Smooth muscle cell (in vitro differentiated cells): Measurements from ENCODE around the gene VSNL1. TPM values are rescaled to one million over a fixed set of nuclear protein-coding genes. Genes with fewer than 3 reads are reported as not detected.

Experiments
- DNase-seq: peaks from one replicate; lab custom pipeline; 2025; ENCODE audit not compliant: unreplicated experiment; lab: John Stamatoyannopoulos, UW
- H2AFZ ChIP-seq: fragments of 200-600 bp; sonication (generic); 2 replicates; pipeline ENCODE4 v1.6.0; 2016; ENCODE audit warnings: antibody characterized with exemption, low read depth, mild to moderate bottlenecking
- H3F3A ChIP-seq: fragments of 200-600 bp; sonication (generic); 2 replicates; pipeline ENCODE4 v1.6.0; 2017; ENCODE audit warnings: antibody characterized with exemption, low read depth
- H3K27ac ChIP-seq: fragments of 200-600 bp; sonication (generic); 2 replicates; pipeline ENCODE4 v1.5.1; 2016; ENCODE audit warnings: low read depth, mild to moderate bottlenecking
- H3K27me3 ChIP-seq: fragments of 200-600 bp; sonication (generic); 2 replicates; pipeline ENCODE4 v1.6.1; 2016; ENCODE audit warnings: low read depth, mild to moderate bottlenecking
- H3K36me3 ChIP-seq: fragments of 200-600 bp; sonication (generic); 2 replicates; pipeline ENCODE4 v1.5.1; 2016; ENCODE audit warnings: low read depth
- H3K4me1 ChIP-seq: fragments of 200-600 bp; sonication (generic); 2 replicates; pipeline ENCODE4 v1.5.1; 2016; ENCODE audit warnings: low read depth
- H3K4me2 ChIP-seq: fragments of 200-600 bp; sonication (generic); 2 replicates; pipeline ENCODE4 v1.6.0; 2016; ENCODE audit warnings: mild to moderate bottlenecking
- H3K4me3 ChIP-seq: fragments of 200-600 bp; sonication (generic); 2 replicates; pipeline ENCODE4 v1.5.1; 2016; ENCODE audit warnings: mild to moderate bottlenecking
- H3K79me2 ChIP-seq: fragments of 200-600 bp; sonication (generic); 2 replicates; pipeline ENCODE4 v1.6.0; 2016; ENCODE audit warnings: low read depth, mild to moderate bottlenecking
- H3K9ac ChIP-seq: fragments of 200-600 bp; sonication (generic); 2 replicates; pipeline ENCODE4 v1.6.0; 2016; ENCODE audit warnings: low read depth
- H3K9me3 ChIP-seq: fragments of 200-600 bp; sonication (generic); replicated peaks from 2 replicates; pipeline ENCODE4 v1.5.1; 2016; ENCODE audit warnings: low read depth
- H4K20me1 ChIP-seq: fragments of 200-600 bp; sonication (generic); 2 replicates; pipeline ENCODE4 v1.6.0; 2016; ENCODE audit warnings: low read depth
- WGBS: methylation state at CpG from one replicate; pipeline ENCODE4 v1.1.7; 2016; ENCODE audit warnings: low lambda C conversion rate; 5-methylcytosine and 5-hydroxymethylcytosine counted together
- polyA plus RNA-seq: library from polyadenylated mRNA; unstranded; fragments of >200 nt; fragmentation: Nextera tagmentation; extraction: Ambion mirVana; gene quantifications from 2 replicates; pipeline ENCODE4 v1.2.1, GENCODE V29; 2016
- total RNA-seq: library from RNA; depleted of rRNA; stranded (reverse); fragments of >200 nt; gene quantifications from 2 replicates; pipeline ENCODE4 v1.2.3, GENCODE V29; 2014
- TF ChIP-seq, protein P1 (sequence below): fragments of 200-600 bp; sonication (generic); IDR thresholded peaks from 2 replicates; pipeline ENCODE4 v1.5.1; 2017; ENCODE audit warnings: borderline replicate concordance, mild to moderate bottlenecking, antibody characterized with exemption; ENCODE audit not compliant: insufficient read depth, poor library complexity, severe bottlenecking

VSNL1 gene
- total and polyA plus RNA-seq, 2 experiments from 2014 or later: 2.8 to 4.5 TPM

- no peak for DNase-seq
- Histone ChIP-seq H2AFZ (no peak overlapping the region), H3K9ac (no peak overlapping the region), H3F3A (peaks cover under 1% of the 10 kb centered on the region), H4K20me1 (no peaks in the 10 kb centered on the region), H3K36me3 (no peaks in the 10 kb centered on the region), H3K4me3 (no peak overlapping the region), H3K4me1 (peaks cover 52% of the 10 kb centered on the region), H3K79me2 (no peaks in the 10 kb centered on the region), H3K27ac (no peak overlapping the region), H3K4me2 (peak overlapping the region; percentile 47), H3K27me3 (peaks cover 6% of the 10 kb centered on the region), H3K9me3 (no peaks in the 10 kb centered on the region)
- TF ChIP-seq, protein P1, sequence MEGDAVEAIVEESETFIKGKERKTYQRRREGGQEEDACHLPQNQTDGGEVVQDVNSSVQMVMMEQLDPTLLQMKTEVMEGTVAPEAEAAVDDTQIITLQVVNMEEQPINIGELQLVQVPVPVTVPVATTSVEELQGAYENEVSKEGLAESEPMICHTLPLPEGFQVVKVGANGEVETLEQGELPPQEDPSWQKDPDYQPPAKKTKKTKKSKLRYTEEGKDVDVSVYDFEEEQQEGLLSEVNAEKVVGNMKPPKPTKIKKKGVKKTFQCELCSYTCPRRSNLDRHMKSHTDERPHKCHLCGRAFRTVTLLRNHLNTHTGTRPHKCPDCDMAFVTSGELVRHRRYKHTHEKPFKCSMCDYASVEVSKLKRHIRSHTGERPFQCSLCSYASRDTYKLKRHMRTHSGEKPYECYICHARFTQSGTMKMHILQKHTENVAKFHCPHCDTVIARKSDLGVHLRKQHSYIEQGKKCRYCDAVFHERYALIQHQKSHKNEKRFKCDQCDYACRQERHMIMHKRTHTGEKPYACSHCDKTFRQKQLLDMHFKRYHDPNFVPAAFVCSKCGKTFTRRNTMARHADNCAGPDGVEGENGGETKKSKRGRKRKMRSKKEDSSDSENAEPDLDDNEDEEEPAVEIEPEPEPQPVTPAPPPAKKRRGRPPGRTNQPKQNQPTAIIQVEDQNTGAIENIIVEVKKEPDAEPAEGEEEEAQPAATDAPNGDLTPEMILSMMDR: no peak
- WGBS: 37% methylated on average over 6 of the region's 6 CpGs
Observed at GRCh38 chr2:17543131-17543660, 2.7 kb downstream of the VSNL1 start.

DNA sequence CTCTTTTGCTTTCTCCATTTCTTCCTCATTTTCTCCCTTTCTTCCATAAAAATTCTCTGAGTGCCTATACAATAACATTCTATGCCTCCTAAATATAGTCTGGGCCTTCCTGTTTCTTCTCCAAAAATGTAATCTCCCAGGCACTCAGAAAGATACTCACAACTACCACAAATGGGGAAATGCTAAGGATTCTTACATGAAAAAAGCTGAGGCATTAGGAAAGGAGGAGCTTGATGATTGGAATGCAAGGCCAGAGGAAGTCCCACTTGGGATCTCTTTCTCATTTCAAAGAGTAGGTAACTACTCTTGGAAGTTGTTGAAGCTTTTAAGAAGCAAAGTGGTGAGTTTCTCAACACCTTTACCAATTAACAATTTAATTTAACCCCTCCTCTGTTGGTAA is 3.4 kb downstream of the VSNL1 start:
- no peak overlapping the region for H3K4me3 ChIP-seq
- no peak for DNase-seq
- no peaks in the 10 kb centered on the region for H4K20me1 ChIP-seq
- no peak overlapping the region for H2AFZ ChIP-seq
- H3K4me1 ChIP-seq: peaks cover 52% of the 10 kb centered on the region
- no peak overlapping the region for H3K27ac ChIP-seq
- H3K27me3 ChIP-seq: peaks cover 6% of the 10 kb centered on the region
- TF ChIP-seq, protein P1: no peak
- no peaks in the 10 kb centered on the region for H3K9me3 ChIP-seq
- no peaks in the 10 kb centered on the region for H3K36me3 ChIP-seq
- H3K9ac ChIP-seq: no peak overlapping the region
- no peaks in the 10 kb centered on the region for H3K79me2 ChIP-seq
- no peaks in the 10 kb centered on the region for H3F3A ChIP-seq
- H3K4me2 ChIP-seq: peak overlapping the region; percentile 47

DNA sequence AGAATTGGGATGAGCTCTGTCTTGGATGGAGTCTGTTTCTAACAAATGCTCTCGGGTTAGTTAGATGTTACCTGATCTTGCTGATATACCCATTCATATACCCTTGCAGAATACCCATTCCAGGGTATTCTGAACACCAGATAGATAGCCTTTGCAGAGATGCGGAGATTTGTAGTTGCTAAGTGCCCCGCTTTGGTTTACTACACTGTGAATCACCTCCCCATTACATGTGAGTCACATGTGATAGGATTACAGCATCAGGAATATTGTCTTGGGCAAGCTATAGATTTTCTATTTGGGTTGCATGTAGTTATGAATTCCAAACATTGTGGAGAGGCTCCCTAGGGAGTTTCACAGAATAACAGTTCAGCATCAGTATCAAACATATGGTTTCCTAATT is 3.8 kb downstream of the VSNL1 start:
- no peak overlapping the region for H3K27ac ChIP-seq
- H3K4me3 ChIP-seq: no peak overlapping the region
- peaks cover 6% of the 10 kb centered on the region for H3K27me3 ChIP-seq
- H2AFZ ChIP-seq: no peak overlapping the region
- H3K9me3 ChIP-seq: no peaks in the 10 kb centered on the region
- H3K9ac ChIP-seq: no peak overlapping the region
- H3K79me2 ChIP-seq: no peaks in the 10 kb centered on the region
- TF ChIP-seq, protein P1: no peak
- WGBS: 50% methylated on average over 3 of the region's 3 CpGs
- no peaks in the 10 kb centered on the region for H3K36me3 ChIP-seq
- peaks cover 52% of the 10 kb centered on the region for H3K4me1 ChIP-seq
- no peaks in the 10 kb centered on the region for H3F3A ChIP-seq
- no peaks in the 10 kb centered on the region for H4K20me1 ChIP-seq
- DNase-seq: no peak
- peak overlapping the region; percentile 13 for H3K4me2 ChIP-seq
